ENCODE data around the gene SHLD3.
A peak's percentile ranks its signal among the peaks of the same experiment; 100 is the strongest.
"Not testable (repeated sequence)": the region's sequence is repeated elsewhere in the genome, so short reads cannot be mapped to it uniquely, and the experiment has no call there.

SHLD3 gene, protein sequence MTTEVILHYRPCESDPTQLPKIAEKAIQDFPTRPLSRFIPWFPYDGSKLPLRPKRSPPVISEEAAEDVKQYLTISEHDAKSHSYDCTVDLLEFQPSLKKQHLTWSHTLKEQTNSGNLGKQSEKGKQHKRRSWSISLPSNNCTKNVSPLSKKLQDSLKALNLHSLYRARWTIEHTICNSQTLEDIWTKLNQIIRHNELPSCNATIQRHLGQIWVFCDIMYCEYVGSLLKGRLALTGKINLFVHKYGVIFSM

DNA sequence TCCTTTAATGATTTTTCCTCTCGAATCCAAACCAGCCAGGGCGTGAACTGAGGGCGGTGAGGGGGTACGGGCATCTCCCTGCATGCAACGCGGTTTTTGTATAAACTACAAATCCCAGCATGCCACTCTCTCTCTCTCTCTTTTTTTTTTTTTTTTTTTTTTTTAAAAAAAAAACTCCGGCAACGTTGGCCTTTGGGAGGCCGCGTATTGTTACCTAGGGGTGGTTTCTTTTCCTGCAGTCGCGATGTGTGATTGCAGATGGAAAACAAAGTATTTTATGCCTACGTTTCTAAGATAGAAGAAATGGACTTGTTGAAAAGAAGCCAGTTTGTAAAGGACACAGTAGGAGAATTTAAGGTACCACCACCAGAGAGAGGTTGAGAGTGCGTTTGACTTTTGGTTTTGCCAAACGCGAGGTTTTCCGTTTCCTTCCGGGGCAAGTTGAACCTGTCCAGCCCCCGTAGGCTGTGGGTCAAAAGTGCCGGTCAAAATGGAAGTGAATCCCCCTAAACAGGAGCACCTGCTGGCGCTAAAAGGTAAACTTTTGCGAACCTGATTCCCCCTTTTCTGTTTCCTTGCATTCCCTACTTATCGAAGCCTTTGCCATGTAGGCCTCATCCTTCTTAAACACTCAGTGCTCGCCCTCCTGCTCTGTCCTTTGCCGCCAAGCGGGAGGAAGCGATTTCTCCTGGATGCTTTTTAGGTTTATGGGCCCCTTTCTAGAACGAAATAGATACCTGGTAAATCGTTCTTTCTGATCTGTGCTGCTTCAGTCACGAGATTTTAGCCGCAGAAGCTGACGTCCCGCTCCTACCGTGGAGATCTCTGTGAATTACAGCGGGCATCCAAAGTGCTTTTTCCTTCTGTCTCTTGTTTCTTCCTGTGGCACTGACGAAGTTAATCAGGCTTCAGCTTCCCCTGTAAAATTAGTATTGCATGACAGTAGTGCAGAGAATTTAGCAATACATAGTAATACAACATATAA lies at the start of gene SHLD3, which contains the start of gene TRAPPC13:
Gene SHLD3, plus strand, starts transcription at position 457 of the 985 bp plus-strand sequence. CDS start 4,561 bp downstream, outside the sequence.
Gene TRAPPC13, plus strand, starts transcription at position 457 of the 985 bp plus-strand sequence. Its CDS starts 34 bp downstream, at position 491.
- DNase-seq = peak; percentile 90

DNA sequence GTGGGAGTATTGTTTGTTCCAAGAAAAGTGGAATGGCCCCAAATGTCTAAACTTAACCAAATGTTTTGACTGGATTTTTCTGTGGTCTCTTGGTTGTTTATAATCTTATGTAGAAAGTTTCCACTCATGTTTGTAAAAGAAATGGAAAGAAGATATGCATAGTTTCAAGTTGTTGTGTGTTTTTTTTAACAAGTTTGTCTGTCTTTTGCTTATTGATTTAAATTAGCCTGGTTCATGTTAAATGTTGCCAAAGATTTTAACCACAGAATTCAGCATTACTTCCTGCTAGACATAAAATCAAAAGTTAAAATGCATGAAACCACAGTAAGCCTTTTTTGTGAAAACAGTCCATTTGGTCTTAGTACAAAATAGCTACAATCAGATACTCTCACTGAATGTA lies 47.7 kb upstream of the SHLD3 start:
- no peak for DNase-seq

DNA sequence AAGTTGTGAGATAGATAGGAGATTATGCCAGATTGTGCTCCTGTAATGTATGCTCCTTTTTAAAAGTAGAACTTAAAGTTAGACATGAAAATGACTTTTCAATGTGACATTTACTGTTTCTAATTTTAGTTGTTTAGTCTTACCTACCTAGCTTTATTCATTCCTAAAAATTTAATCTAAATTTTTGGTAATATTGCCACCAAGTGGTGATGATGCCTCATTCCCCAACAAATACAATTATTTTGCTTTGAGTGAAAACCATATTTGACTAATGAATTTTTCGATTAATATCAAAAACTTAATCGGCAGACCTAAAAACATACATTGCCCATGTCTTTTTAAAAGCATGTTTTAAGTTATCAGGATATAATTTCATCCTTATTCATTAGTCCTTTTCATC lies 36.1 kb upstream of the SHLD3 start:
- DNase-seq = no peak

DNA sequence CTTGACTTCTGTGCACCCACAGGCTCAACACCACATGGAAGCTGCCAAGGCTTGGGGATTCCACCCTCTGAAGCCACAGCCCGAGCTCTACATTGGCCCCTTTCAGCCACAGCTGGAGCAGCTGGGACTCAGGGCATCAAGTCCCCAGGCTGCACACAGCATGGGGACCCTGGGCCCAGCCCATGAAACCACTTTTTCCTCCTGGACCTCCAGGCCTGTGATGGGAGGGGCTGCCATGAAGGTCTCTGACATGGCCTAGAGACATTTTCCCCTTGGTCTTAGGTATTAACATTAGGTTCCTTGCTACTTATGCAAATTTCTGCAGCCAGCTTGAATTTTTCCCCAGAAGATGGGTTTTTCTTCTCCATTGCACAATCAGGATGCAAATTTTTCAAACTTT lies 23.1 kb upstream of the SHLD3 start:
- DNase-seq = not testable (repeated sequence)

DNA sequence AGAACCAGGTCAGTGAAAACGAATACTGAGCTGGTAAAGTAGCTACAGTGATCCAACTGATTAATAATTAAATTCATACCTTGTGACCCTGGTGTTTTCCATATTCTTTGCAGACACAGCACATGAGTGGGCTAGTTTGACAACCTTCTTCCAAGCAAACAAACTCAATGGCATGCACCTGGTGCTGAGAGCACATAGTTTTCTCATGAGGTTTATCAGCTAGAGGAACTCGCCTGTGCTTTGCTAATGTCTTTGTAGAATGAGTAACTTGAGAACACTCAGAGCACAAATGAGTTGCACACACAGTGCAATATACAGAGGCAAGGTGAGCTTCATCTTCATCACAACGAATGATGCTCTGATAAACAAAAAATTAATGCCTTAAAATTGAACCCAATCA lies 13.3 kb upstream of the SHLD3 start:
- peak; percentile 23 for DNase-seq

DNA sequence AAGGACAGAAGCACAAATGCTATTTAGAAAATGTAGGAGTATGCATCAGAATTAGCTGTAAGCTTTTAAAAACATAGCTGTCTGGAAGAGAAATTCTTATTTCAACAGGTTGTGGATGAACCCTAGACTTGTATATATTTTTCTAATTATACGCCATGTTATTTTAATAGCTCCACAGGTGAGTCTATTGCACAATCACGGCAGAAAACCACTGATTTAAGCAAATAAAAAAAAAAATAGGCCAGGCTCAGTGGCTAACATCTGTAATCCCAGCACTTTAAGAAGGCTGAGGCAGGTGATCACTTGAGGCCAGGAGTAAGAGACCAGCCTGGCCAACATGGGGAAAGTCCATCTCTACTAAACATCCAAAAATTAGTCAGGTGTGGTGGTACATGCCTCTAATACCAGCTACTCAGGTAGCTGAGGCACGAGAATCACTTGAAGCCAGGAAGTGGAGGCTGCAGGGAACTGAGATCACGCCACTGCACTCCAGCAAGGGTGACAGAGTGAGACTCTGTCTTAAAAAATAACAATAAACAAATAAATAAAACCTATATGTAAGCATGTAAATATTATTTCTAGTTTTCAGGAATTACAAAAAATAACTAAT lies 12.4 kb upstream of the SHLD3 start:
- no peak for DNase-seq

DNA sequence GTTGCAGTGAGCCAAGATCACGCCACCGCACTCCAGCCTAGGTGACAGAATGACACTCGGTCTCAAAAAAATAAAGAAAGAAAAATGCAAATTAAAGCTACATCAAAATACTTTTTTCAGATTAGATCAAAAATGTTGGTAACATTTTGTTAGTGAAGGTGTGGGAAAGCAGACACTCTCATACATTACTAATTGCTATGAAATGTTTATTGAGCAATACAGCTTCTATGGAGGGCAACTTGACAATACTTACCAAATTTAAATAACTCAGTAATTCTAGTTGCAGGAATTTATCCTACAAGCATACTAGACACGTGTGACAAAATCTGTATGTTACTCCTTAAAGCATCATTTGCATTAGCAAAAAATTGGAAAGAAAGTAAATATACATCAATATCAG lies 4.8 kb upstream of the SHLD3 start:
- no peak for DNase-seq

DNA sequence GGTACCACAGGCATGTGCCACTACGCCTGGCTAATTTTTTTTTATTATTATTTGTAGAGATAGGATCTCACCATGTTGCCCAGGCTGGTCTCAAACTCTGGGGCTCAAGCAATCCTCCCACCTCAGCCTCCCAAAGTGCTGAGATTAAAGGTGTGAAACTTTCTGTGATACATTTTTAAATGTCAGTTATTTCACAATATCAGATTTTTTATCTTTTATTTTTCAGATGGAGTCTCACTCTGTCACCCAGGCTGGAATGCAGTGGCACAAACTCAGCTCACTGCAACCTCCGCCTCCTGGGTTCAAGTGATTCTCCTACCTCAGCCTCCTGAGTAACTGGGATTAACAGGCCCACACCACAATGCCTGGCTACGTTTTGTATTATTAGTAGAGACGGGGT lies 2.9 kb upstream of the SHLD3 start:
- not testable (repeated sequence) for DNase-seq

DNA sequence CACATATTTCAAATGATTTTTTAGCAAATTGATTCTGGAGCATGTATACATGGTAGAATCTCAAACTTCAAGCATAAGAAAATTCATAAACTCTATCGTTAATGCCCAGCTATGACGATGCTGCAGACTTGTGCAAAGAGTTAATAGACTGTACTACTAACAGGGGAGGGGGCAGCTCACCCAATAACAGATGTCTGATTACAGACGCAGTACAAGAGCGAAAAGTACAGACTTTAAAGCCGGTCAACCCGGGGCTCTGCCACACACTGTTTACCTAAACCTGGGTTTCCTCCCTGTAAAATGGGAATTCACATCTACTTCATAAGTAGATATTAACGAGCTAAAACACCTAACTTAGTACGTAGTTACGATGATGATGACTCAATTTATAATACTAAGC lies 1.3 kb upstream of the SHLD3 start:
- no peak for DNase-seq

DNA sequence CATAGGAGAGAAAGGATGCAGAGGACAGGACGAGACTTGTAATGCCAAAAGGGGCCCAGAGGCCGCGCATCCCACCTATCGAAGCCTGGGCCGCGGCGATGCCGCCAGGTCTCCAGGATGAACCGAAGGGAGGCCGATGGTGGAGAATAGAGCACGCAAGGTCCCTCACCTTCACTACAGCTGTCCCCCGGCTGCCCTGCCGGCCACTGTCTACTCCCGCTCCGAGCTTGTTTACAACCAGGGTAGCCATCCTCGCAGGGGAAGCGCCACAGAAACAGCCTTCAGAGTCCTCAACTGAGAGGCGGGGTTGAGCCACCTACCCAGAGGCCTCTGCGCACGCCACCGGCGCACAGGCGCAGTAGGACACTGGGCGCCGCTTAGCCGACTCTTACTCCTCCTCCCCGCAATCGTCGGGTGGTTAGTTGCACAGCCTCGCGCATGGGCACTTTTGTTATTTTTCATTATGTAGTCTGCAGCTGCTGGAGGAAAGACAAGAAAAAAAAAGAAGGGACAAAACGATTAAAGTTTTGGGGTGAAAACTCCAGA lies 729 bp upstream of the SHLD3 start, which contains the start of gene TRIM23:
Gene TRIM23, minus strand, starts transcription at position 309 of the 546 bp plus-strand sequence. Its CDS starts 59 bp downstream, at position 250.
- peak; percentile 90 for DNase-seq

DNA sequence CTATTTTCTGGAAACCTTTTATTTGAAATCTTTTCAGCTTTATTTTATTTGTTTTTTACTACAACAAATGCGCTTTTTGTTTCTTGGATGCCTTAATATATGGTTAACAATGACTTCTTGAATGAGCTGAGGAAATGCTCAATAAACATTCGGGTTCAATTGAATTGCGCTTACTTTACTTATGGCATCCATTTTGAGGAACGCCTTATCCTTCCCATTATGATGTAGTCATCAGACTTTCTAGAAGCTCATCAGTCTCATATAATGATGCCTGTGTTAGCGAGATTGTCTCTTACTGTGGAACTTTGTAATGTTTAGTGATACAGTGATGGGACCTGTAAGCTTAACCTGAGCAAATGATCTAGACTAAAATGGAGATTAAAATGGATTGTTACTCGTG lies 916 bp downstream of the SHLD3 start:
- DNase-seq = peak; percentile 4

DNA sequence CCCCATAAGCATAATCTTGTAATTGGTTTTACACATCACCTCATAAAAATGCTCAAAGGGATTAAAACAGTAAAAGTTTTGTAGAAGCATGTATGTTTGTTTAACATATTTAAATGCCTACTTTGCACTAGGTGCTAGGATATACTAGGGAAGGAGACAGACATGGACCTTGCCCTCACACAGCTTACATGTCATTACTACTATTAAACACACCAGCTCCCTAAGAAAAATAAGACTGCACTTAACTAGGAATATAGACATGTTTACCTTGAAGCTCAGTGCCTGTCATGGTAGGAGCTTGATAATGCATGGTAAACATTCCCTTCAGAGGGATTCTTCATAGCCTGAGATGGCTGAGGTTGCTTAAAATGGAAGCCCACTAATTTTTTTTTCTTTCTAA lies 6.2 kb downstream of the SHLD3 start:
- no peak for DNase-seq

DNA sequence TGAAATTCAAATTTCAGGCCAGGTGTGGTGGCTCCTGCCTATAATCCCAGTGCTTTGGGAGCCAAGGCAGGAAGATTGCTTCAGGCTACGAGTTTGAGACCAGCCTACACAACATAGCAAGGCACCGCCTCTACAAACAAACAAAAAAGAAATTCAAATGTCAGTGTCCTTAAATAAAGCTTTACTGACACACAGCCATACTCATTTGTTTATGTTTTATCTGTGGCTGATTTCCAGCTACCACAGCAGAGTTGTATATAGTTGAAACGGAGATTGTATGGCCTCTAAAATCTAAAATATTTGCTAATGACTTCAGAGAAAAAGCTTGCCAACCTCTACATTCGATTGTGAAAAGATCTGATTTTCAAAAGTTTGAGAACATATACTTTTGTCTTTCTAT lies 15.4 kb downstream of the SHLD3 start:
- no peak for DNase-seq

DNA sequence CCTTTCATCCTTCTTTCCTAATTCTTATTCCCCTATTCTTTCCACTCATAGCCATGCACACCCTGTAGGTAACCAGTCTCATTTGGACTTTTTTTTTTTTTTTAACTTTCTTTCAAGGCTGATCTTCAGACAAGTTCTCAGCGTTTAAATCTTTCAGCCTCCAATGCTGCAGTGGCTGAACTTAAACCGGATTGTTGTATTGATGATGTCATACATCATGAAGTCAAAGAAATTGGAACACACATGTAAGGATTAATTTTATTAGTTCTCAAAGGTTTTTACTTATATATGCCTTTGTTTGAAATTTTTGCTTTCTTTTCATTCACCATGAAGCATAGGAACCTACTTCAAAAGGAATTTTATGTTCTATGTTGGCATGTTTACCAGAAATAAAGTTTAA lies 22.1 kb downstream of the SHLD3 start:
- no peak for DNase-seq

DNA sequence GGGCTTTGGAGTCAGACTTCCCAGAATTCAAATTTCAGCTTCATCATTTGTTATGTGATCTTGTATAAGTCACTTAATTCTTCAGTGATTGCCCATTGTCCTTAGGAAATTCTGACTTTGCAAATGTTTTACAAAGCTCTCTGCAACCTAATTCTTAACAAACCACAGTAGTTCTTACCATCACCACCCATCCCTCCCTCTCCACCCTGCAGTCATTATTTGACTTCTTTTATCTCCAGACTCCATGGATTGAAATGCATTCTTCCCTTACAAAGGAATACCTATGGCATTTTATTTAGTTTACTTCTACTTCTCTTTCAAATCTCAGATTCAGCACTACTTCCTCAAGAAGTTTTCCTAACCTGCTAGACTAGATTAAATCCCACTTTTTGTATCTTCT lies 23.1 kb downstream of the SHLD3 start:
- no peak for DNase-seq

DNA sequence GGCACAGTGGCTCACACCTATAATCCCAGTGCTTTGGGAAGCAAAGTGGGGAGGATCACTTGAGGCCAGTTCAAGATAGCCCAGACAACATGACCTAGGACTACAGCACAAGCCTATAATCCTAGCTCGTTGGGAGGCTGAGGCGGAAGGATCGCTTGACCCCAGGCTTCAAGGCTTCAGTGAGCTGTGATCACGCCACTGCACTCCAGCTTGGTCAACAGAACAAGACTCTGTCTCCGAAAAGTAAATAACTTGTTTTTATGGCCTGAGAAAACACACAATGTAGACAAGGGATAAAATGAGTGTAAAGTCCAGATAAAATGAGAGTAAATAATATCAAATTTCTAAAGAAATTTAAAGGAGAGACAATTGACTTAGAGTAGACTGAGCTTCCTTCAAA lies 26.3 kb downstream of the SHLD3 start:
- no peak for DNase-seq

DNA sequence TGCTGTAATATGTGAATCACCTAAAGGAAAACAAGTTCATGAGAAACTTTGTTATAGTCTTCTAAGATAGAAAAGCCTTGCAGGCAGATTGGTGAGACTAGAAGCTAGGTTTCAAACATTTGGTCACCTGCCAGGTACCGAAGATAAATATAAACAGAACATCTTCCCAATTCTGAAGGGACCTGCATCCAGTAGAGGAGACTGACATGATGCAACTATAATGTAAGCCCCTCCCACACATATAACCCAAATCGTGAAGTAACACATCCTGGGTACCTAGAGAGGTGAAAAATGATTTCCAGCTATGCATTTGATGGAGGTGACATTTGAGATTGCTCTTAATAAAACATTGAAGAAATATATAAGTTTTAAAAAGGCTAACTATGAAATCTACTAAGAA lies 29.9 kb downstream of the SHLD3 start:
- DNase-seq = no peak

DNA sequence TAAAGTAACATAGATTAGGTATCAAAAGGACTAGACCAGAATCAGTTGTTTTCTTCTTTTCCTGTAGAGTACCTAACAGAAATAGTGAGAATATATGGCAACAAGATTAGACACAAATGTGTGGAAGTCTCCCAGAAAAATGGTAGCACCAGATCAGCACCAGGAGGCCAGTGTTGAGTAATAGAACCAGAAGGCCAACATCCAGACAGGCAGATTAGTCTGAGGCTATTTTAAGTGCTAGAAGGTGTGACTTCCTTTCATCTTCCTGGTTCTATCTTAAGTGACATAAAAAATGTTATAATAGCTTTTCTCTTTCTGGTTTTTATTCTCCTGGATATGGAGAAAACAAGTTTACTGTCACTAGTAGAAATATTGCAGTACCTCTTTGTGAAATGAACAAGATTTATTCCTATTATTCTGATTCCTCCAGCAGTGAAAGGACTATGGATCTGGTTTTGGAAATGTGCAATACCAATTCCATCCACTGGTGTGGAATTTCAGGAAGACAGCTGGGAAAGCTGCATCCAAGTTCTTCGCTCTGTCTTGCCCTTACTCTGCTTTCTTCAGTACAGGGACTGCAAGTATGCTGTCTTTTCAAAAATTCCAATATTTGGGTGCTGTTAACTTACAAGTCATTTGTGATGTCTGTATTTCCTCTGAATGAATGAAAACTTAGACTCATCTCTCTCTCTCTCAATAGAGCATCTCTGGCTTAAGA lies 39.1 kb downstream of the SHLD3 start:
- no peak for DNase-seq

DNA sequence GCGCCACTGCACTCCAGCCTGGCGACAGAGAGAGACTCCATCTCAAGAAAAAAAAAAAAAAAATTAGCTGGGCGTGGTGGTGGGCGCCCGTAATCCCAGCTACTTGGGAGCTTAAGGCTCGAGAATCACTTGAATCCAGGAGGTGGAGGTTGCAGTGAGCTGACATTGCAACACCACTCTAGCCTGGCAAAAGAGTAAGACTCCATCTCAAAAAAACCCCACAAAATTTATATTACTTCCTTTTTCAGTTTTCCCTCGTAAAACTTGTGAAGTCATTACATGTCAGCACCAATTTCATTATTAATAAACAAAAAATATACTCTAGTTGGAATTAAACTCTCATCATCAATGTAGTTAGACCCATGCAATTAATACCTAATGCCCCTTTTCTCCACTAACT lies 43.9 kb downstream of the SHLD3 start:
- no peak for DNase-seq

DNA sequence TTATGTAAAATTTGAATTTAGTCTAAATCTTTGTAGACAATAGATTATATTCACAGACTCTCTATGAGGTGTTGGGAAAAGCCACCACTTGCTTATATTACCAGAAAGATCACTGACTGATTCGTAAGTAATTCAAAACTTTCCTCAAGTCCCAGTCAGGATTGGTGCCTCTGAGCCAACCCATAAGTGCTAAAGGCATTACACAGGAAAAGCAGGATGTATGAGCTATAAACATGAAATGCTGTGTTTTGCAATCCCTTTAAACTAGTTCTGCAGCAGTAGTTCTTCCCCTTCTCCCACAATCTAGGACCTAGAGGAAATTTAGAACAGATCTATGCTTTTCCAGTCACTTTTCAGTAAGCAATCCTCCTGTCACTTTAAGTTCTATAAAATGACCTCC lies 48.0 kb downstream of the SHLD3 start:
- DNase-seq = no peak

DNA sequence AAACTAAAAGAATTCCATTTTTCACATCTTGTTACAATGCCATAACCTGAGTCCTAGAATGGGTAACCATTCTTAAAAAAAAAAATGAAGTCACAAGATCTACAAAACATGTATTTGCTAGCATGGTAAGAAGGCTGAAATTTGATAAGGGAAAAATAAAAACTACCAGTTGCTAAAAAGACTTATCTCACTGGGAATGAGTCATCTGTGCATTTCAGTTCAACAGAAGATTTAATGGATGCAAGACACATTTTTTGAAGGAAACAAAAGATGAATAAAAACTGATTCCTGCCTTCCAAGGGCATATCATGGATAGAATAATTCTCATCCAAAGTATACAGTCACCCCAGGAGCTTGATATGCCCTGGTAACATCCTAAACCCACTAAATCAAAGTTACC lies 49.9 kb downstream of the SHLD3 start:
- DNase-seq = no peak

DNA sequence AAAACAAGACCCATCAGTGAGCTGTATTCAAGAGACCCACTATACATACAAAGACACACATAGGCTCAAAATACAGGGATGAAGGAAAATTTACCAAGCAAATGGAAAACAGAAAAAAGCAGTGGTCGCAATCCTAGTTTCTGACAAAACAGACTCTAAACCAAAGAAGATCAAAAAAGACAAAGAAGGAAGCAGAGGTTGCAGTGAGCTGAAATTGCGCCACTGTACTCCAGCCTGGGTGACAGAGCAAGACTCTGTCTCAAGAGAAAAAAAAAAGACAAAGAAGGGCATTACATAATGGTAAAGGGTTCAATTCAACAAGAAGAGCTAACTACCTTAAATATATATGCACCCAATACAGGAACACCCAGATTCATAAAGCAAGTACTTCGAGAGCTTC lies 51.2 kb downstream of the SHLD3 start:
- not testable (repeated sequence) for DNase-seq
